HG03097 (cell line): ENCODE data around the gene BEND7.

Source experiments
- ATAC-seq: cut with Tn5 transposase; IDR thresholded peaks from one replicate; pipeline ENCODE4 v1.9.1; 2021; ENCODE audit not compliant: unreplicated experiment, low FRiP score

BEND7 gene

DNA sequence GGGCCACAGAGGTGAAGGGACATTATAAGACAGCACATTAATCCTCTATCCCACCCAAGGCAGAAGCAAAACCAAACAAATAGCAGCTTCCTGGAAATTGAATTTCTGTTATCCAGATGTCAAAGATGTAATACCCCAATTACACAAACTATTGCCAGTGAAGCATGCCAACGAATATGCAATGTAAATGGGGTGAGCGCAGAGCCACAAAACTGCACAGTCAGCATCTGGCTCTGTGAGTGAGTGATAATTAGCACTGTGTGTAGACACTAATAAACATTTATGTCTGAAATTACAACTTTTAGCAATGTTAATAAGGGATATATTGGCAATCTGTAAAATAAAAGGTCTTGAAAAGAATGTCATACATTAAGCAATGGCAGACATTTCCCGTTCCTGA, 3.2 kb downstream of the BEND7 start:
- no peak for ATAC-seq

DNA sequence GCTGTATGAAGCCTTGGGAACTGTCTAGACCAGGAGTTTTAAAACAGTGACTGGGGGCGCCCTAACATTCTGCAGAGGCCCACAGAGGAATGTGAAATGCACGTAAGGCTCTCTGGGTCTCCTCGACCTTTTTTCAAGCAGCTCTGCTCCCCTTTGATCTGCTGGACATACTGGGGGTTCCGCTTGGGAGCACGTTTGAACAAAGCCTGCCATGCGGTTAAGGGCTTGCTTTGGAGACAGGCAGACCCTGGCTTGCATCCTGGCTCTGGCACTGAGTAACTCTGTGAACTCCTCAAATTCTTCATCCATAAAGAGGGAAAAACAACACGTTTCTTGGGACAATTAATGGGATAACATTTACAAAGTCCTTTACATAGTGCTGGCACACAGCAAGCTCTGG, 7.8 kb downstream of the BEND7 start:
- no peak for ATAC-seq

DNA sequence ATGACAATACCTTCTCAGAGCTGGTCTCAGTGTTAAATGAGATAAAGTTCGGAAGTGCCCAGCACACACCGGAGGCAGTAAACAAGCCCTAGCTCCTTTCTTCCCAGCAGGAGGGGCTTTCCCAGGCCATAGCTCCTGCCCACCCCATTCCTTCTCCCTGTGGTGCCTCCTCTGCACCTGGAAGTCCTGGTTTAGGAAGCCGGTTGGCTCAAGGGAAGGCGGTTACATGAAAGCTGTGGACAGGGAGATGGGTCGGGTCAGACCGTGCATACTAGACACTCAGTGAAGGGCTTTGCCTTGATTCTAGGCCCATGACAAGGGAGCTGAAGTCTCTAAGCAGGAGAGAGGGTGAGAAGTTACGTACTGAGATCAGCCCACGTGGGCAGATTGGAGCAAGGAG, 8.6 kb downstream of the BEND7 start:
- ATAC-seq, result no peak

DNA sequence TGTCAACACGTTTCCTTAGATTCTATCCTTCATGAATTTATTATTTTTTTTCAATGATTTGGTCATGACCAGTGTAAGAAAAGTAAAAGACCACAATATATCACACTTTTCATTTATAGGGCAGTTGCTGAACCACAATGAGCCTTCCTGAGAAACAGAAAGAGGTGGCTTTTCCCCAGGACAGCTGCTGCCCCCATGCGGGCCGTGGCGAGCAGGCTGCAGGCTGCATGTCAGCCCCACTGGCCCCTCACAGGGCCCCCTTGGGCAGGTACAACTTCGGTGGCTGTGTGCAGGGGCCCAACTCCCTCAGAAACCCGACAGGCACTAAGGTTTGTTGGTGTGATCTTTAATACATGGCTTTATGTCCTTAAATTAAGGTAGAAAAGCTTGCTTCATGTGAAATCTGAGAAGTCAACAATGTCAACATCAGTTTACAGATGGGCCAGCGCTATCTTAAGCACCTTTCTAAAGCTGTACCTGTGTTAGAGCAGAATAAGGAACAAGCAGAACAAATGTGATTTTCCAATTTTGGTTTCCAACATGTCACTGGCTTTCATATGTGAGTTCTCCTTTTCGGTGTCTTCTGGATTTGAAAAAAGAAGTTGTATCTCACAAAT, 10.6 kb downstream of the BEND7 start:
- no peak for ATAC-seq

DNA sequence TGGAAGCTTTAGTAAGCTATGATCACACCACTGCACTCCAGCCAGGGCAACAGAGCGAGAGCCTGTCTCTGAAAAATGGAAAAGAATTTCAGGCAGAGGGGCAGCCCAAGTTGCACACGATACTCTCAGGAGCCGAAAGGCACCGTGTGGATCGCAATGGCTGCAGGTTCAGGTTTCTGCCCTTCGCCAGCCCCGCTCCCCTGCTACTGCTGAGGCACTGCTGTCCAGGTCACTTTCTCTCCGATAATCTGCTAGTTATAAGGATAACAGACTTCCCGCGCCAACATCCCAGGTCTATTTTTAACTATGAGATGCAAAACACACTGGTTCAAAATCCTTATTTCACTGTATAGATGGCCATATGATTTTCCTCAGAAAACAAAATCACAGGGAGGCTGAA, 11.1 kb downstream of the BEND7 start:
- ATAC-seq, result no peak

DNA sequence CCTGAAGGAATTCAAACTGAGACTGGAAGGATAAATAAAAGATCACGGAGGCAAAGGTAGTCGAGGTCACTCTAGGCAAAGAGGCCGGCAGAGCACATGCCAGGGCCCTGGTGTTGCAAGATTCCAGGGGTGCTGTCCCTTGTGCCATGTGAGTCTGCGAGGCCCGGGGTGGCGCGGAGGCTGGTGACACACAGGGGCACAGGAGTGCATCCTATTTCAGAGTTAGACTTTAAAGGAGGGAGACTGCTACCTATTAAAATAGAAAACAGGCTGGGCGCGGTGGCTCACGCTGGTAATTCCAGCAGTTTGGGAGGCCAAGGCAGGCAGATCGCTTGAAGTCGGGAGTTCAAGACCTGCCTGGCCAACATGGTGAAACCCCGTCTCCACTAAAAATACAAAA, 12.6 kb downstream of the BEND7 start:
- ATAC-seq, result no peak

DNA sequence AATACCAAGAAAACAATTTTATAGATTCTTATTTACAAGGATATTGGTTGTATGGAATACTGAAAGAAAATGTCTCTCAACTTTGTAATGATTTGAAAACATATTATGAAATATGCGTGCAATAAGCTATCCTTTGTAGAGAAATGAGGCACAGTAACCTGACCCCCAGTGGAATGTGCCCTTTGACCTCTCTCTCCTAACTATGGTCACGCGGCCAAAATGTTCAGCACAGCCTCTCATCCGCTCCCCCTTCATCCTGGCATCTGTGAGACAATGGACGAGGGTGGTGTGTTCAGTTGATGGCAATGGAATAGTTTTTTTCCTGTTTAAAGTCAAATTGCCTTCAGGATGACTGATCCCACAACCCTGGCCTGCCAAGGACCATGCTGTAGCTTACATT, 13.3 kb downstream of the BEND7 start:
- no peak for ATAC-seq

DNA sequence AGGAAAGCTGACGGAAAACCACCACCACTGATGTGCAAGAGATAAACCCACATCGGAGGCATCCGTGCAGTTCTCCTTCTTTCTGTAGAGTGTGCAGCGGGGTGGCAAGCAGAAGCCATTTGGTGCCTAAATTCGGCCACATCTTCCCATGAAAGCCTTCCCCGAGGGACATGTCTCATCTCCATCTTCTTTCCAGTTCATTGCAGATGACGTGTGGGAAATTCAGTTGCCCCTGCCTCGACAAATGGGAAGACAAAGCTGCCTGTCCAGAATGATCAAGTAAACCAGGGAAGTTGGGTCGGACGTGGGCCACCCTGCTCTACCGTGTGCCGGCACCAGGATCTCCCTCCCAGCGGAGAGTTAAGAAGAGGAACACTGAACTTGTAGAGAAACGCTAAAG, 14.5 kb downstream of the BEND7 start:
- ATAC-seq, result no peak

DNA sequence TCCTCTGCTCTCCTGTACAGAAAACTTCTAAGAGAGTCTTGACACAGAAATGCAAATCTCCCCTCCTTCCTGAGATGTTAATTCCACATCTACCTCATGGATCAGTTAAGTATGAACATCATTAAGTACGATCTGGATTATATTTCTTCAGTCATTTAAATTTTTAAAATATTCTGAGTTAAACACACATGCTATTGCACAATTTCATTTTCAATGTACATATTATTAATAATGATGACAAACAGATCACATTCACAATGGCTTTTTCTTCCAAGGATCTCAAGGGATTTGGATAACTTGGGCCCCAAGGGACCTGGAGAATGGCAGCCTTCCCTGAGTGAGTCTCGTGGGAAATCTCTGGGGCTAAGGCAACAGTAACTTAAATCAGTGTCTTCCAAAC, 16.2 kb downstream of the BEND7 start:
- no peak for ATAC-seq

DNA sequence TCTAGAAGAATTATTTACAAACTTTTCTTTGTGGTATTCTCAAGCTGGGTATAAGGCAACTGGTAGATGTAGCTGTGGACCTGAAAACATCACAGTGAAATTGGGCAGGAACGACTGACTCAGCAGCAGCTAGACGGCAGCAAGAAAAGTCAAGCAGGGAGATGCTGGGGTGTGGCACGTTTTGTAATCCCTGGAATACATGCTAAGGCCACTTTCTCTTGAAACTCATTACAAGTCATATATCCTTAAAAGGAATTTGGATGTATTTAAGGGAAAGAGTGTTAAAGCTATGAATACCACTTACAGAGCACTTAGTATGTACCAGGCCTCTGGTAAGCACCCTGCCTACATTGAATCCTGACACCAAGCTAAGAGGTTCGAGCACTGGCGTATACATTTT, 17.4 kb downstream of the BEND7 start:
- ATAC-seq, result no peak

DNA sequence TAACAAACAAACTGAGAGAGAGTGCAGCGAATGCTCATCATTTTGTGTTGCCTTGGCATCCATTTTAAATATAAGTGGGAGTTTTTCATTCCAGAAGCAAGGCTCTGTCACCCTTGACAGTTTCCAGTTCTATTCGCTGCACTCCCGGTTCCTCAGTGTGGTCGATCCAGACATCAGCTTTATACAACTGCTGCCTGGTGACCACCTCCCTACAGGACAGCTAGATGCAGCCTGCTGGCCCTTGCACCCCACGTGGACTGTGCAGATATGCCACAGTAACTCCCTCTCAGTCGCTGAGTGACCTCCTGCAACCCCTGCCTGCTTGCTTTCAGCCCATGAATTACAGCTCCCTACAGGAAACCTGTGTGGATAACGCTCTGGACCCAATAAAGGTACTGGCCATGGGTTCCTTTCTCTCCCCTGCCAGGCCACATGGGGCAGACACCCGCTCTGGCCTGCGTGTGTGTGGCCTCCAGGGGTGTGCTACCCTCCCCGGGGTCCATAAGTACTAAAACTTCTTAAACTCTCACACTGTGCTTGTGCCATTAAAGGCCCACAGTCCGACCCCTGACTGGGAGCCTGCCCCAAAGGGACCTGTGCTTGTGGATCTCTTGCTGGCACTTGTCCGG, 23.6 kb downstream of the BEND7 start:
- ATAC-seq, result no peak

DNA sequence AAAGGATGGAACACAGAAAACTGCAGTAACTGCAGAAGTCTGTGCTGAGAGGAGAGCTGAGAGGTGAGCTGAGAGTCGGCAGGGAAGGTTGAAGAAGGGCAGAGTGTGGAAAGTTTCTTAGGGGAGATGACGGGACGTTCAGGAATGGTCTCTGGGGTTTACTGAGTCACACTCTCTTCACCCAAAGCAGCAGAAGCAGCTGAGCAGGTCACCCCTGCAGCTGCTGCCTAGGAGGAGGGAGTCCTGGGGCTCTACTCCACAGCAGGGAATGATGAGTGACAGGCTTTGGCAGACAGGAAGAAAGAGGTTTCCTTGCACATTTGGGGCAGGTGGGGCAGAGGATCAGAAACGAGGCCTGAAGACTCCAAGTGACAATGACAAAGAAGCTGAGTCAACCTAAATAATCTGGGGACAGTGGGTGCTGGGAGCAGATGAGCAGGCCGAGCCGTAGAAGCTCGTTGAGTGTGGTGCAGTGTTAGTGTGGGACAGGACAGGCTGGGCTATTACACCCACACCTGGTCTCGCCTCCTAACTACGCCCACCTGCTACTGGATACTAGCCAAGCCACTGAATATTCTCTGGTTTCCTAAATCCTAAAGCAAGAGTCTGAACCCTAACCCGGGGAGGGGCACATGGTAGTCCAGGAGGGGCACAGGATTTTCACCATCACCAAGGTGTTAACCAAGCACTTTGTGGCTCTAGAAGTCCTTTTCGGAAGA, 24.9 kb downstream of the BEND7 start:
- no peak for ATAC-seq

DNA sequence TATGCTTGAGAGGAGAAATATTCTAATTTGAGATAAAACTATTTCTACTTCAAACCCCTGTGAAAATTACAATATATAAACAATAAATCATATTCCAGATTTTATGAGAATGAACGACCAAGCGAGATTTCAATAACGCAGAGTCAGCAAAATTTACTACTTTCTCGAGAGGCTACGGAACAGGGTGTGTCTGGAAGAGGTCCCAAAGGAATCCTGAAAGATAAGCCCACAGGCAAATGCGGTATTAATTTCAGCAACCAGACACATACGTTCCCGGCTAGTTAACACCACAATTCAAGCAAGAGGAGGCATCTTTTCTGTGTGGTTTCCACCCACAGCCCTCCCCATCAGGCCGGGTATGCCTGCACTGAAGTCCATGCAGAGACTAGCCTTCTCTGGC, 26.4 kb downstream of the BEND7 start:
- ATAC-seq, result no peak

DNA sequence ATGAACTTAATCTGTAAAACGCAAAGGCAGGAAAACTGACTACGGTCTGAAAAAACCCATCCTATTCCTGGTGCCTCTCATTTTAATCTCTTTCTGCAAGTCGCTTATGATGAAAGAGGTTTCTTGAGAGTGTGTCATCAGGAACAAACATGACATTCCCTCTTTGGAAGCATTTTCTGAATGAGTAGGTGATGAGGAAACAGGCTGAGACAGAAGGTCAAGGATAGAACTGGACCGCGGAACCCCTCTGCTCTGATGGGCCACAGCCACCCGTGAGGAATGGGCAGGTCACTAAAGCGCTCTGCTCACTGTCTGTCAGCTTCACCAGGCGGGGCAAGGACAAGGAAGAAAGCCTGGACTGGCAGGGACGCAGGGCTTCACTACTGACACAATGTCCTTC, 28.6 kb downstream of the BEND7 start:
- no peak for ATAC-seq

DNA sequence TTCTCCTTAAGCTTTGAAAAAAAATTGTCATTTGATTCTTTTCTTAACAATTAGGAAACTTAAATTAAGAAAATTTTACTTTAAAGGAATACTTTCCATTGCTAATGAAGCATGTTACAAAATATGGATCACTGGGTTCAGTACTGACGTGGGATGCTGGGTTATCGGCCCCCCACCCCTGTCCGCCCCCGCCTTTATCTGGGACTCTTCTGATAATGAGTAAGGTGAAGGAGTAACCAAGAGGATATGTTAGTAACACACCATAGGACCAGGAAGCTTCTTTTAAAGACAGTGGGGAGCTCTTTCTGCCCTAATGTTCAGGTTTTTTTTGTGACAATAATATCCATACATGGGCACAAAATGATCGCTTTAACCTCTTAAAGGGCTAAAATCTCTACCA, 29.7 kb downstream of the BEND7 start:
- no peak for ATAC-seq

DNA sequence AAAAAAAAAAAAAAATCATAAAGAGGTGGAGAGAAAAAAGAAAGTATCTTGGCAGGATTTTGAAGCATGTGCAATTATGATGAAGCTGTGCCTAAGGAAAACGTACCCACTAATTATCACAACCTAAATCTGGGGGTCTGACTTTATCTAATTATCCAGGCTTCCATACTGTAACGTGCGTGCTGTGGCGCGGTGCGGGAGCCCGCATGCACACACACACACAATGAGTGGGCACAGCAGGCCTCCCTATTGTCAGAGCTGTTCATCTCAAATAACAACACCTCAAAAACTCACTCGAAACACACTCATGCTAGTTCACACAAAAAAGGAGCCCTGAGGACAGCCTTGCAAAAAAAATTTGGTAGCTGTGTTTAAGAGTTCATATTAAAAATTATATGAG, 31.9 kb downstream of the BEND7 start:
- ATAC-seq, result no peak

DNA sequence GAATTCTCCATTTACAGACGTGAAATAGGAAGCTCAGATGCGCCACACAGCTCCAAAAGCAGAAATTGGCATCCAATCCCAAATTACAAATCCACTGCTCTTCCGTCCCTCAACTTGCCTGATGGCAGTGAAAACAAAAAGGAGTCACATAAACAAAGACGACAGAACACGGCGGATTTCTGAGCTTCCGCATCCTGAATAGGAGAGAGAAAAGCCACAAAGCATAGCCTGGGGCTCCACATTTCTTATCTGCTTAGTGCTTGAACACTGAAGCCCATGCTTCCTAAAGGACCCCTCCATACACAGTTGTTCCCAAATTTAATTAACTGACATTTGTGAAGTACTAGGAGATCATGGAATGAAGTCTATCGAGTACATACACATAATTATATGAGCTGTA, 32.6 kb downstream of the BEND7 start:
- ATAC-seq, result no peak

DNA sequence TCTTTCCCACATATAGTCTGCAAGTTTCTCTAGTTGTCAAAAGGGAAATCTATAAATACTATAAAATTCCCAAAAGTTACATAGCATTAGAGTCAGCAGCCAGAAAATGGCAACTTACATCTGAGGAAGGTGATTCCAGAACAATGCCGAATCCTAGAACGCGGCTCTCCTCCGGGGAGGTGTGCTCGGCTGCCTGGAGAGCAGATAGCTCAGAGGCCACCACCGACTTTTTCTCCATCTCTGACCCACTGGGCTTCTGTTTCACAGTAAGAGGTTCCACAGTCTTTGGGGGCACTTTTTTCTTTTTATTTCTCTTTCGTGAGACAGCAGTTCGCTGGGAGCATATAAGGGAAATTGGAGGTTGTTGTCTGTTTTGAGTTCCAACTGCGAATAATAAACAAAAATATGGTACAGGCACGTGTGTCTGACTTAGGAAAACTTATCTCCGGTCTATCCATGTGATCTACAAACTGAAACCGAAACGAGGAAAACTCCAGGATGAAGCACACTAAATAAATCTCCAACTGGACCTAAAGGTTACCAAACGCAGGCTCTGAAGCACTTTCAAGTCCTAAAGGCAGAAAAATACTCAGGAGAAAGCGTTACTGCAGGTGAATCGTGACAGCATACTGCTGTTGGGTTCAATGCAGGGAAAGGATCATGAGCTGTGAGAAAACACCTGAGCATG, 36.2 kb downstream of the BEND7 start:
- no peak for ATAC-seq

DNA sequence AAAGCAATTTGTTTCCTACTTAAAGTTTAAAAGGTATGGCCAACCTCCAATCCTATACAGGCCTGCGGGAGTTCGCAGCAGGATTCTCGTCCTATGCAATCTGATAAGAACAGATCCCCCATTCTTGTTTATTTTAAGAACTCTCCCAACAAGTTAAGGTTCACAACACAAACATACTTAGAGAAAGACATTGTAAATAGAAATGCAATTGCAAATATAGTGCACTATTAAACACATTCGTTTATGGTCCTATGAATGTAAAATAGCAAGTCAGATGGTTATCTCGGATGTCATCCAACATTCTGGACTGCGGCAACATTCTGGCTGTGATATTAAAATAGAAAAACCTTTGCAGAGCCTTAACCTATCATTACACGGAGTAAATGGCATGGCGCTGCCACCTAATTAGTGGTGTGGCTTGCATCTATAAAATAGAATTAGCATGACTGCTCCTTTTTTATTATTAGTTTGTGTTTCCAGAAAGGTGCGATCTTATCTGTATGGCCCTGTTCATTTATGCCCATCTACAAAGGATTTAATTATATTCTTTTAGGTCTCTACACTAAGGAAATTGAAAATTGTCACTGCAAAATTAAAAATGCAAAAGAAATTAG, 37.0 kb downstream of the BEND7 start:
- ATAC-seq, result no peak

DNA sequence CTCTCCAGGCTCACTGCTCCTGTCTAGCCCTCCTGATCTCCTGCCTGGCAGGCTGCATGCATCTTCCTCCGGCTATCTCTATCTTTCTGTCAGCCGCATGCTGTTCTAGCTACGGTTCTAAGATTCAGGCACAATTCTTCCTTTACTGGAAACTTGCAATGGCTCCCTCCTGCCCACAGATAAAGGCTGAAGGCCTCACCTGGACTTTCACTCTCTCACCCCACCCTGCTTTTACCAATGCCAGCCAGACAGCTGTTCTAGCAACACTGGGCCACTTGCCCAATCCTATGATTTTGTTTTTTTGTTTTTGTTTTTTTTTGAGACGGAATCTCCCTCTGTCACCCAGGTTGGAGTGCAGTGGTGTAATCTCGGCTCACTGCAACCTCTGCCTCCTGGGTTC, 38.3 kb downstream of the BEND7 start:
- no peak for ATAC-seq

DNA sequence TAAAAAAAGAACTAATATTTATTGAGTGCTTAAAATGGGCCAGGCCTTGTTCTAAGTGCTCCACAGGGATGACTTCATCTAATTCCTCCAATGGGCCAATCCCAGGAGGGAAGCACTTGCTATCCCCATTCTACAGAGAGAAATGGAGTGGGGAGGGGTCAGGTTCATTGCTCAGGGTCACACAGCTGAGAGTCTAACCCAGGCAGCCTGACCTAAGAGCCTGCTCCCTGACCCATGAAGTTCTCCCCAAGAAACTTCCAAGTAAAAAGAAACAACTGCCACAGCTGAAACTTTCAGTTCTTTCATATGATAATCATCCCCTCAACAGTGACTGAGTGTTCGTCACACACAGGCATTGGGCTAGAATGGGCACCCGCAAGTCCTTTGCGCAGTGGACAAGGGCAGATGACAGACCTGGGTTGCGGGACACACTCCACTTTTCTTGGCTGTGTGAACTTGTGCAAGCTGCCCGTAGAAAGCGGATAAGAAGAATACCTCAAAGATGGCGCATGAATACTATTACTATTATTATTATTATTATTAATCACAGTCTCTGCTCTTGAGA, 39.7 kb downstream of the BEND7 start:
- no peak for ATAC-seq
